GM18873 (cell line): ENCODE results near the gene ATP8B4.
"Not testable (repeated sequence)": the region's sequence is repeated elsewhere in the genome, so short reads cannot be mapped to it uniquely, and the experiment has no call there.

ENCODE experiments used
- ATAC-seq: cut with Tn5 transposase; IDR thresholded peaks from one replicate; pipeline ENCODE4 v1.9.1; 2021; ENCODE audit warnings: mild to moderate bottlenecking, moderate library complexity, moderate number of reproducible peaks; ENCODE audit not compliant: unreplicated experiment, low FRiP score

Gene ATP8B4

DNA sequence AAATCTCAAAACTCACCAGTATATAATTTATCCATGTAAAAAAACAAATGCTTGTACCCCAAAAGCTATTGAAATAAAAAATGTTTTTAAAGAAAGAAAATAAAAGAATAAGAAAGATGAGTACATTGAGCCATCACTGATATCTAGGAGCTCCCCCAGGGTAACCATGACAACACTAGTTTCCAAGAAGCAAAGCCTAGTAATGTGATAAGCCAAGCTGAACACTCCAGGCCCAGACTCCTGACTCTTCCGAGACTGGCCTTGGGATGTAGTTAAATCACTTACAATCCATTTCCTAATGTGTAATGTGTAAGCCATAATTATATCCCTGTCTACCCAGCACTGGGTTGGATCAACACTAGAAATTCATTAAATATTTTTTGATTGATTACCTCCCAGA, 21.1 kb upstream of the ATP8B4 start:
- ATAC-seq = no peak

GRCh38 chr15:50138391-50138790, 19.4 kb upstream of the ATP8B4 start:
- ATAC-seq = no peak

GRCh38 chr15:50137893-50138292, 18.9 kb upstream of the ATP8B4 start:
- no peak for ATAC-seq

- ATAC-seq = no peak
Measured at GRCh38 chr15:50137330-50137761, 18.3 kb upstream of the ATP8B4 start.

- ATAC-seq = peak; percentile 65
Measured at GRCh38 chr15:50135031-50135551, 16.1 kb upstream of the ATP8B4 start.

GRCh38 chr15:50134524-50135024, 15.5 kb upstream of the ATP8B4 start:
- ATAC-seq = peak; percentile 63

DNA sequence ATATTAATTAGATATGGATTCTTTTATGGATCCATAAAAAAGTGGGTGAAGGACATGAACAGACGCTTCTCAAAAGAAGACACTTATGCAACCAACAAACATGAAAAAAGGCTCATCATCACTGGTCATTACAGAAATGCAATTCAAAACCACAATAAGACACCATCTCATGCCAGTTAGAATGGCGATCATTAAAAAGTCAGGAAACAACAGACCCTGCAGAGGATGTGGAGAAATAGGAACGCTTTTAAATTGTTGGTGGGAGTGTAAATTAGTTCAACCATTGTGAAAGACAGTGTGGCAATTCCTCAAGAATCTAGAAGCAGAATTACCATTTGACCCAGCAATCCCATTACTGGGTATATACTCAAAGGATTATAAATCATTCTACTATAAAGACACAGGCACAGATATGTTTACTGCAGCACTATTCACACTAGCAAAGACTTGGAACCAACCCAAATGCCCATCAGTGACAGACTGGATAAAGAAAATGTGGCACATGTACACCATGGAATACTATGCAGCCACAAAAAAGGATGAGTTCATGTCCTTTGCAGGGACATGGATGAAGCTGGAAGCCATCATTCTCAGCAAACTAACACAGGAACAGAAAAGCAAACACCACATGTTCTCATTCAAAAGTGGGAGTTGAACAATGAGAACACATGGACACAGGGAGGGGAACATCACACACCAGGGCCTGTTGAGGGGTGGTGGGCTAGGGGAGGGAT, 13.4 kb upstream of the ATP8B4 start:
- ATAC-seq = not testable (repeated sequence)

DNA sequence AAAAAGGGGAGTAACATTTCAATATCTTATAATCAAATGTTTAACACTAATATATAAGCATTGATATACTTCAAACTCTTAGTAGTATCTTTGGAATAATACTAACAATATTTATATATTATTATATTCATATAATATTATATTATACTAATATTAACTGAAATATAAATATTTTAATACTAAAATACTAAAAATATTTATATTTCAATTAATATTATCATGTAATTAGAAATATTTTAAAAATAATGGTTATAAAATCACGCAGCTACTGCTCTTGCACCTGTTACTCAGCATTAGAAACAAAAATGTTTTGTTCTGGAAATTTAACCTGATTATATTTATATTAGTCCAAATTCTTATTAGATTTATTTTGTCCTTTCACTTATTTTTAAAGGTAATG, 12.6 kb upstream of the ATP8B4 start:
- no peak for ATAC-seq

- no peak for ATAC-seq
Measured at GRCh38 chr15:50128266-50128665, 9.2 kb upstream of the ATP8B4 start.

DNA sequence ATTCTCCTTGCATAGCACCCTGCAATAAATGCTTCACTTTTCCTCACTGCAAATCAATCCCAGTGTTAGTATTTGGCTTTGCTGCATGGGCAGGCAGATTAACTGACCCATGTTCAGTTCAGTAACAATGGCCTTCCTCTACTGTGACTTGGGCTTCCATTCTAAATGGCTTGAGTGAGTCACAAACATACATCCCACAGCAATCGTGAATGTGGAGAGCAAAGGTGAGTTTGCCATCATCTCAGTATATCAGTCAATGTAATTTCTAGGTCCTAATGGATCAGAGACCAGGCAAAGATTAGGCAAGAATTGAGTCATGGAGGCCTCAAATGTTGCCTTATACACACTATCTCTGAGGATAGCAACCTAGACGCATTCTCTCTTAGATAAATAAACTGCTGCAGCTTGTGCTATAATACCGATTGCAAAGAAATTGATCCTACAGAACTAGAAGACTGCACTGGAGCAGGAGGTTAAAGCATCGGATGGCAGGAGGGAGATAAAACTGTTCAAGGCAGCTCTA, 8.3 kb upstream of the ATP8B4 start:
- ATAC-seq = no peak

DNA sequence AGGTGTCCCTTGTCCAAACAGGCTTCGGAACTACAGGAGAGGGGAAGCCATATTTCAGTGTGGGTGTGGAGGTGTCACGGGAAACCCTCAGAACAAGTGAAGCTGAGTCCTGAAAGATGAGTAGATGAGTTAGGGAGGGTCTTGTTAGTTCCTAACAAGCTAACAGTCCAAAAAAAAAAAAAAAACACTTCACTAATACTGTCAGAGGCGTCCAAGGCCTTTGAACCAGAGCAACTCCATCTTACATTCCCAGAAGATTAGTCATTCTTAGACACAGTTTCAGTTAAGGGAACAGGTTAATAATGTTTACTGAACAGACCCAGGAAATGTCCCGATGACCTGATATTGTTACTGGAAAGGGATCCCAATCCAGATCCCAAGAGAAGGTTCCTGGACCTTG, 7.0 kb upstream of the ATP8B4 start:
- no peak for ATAC-seq

- ATAC-seq = no peak
Measured at GRCh38 chr15:50124631-50125030, 5.6 kb upstream of the ATP8B4 start.

- no peak for ATAC-seq
Measured at GRCh38 chr15:50123861-50124557, 5.0 kb upstream of the ATP8B4 start.

- no peak for ATAC-seq
Measured at GRCh38 chr15:50120729-50121128, 1.7 kb upstream of the ATP8B4 start.

GRCh38 chr15:50117431-50118027, 1.5 kb downstream of the ATP8B4 start:
- ATAC-seq = no peak

- no peak for ATAC-seq
Measured at GRCh38 chr15:50116477-50116876, 2.6 kb downstream of the ATP8B4 start.

GRCh38 chr15:50113992-50114780, 4.8 kb downstream of the ATP8B4 start:
- ATAC-seq = no peak

- no peak for ATAC-seq
Measured at GRCh38 chr15:50113187-50113505, 5.9 kb downstream of the ATP8B4 start.

- no peak for ATAC-seq
Measured at GRCh38 chr15:50112488-50113186, 6.4 kb downstream of the ATP8B4 start.

- ATAC-seq = no peak
Measured at GRCh38 chr15:50110285-50110684, 8.7 kb downstream of the ATP8B4 start.
